Trophoblast cell (in vitro differentiated cells and primary cell): Measurements from ENCODE around the gene LAMB1.

Experiments
- DNase-seq, 2 donors: peaks; one replicate each; pipeline ENCODE4 v3.0.0-alpha.2; 2016
- H2AFZ ChIP-seq: 2 replicates; pipeline ENCODE4 v1.6.1; 2013; ENCODE audit warnings: low read length, moderate library complexity, mild to moderate bottlenecking; ENCODE audit not compliant: insufficient read depth, poor library complexity
- H2AK5ac ChIP-seq: 2 replicates; pipeline ENCODE4 v1.6.1; 2013; ENCODE audit warnings: mild to moderate bottlenecking, low read length
- H2BK120ac ChIP-seq: 2 replicates; pipeline ENCODE4 v1.6.1; 2013; ENCODE audit warnings: low read length, mild to moderate bottlenecking, moderate library complexity; ENCODE audit not compliant: insufficient read depth, poor library complexity
- H2BK12ac ChIP-seq: 2 replicates; pipeline ENCODE4 v1.6.1; 2013; ENCODE audit warnings: mild to moderate bottlenecking, low read length, moderate library complexity
- H2BK5ac ChIP-seq: 2 replicates; pipeline ENCODE4 v1.6.1; 2013; ENCODE audit warnings: low read length, low read depth, moderate library complexity, mild to moderate bottlenecking; ENCODE audit not compliant: poor library complexity
- H3K14ac ChIP-seq: 2 replicates; pipeline ENCODE4 v1.6.1; 2013; ENCODE audit warnings: mild to moderate bottlenecking, low read length
- H3K18ac ChIP-seq: 2 replicates; pipeline ENCODE4 v1.6.1; 2013; ENCODE audit warnings: mild to moderate bottlenecking, low read length
- H3K23ac ChIP-seq: 2 replicates; pipeline ENCODE4 v1.6.1; 2013; ENCODE audit warnings: low read length
- H3K27ac ChIP-seq: 2 replicates; pipeline ENCODE4 v1.5.1; 2013; ENCODE audit warnings: low read depth, mild to moderate bottlenecking, inconsistent platforms, low read length, moderate library complexity
- H3K27me3 ChIP-seq: 2 replicates; pipeline ENCODE4 v1.6.1; 2013; ENCODE audit warnings: inconsistent platforms, mild to moderate bottlenecking, low read length, moderate library complexity; ENCODE audit not compliant: insufficient read depth
- H3K36me3 ChIP-seq, 2 experiments: 1 replicate in 1 of 2; 2 replicates in 1 of 2; pipeline ENCODE4 v1.6.1; 2013; ENCODE audit warnings: low read length in 2 of 2, mild to moderate bottlenecking in 2 of 2, moderate library complexity in 1 of 2; ENCODE audit not compliant: insufficient read depth in 2 of 2, control insufficient read depth in 1 of 2
- H3K4ac ChIP-seq: 2 replicates; pipeline ENCODE4 v1.6.1; 2013; ENCODE audit warnings: low read depth, mild to moderate bottlenecking, low read length, moderate library complexity
- H3K4me1 ChIP-seq, 2 experiments: 1 replicate in 1 of 2; 2 replicates in 1 of 2; pipeline ENCODE4 v1.6.1; 2013; ENCODE audit warnings: low read length in 2 of 2, mild to moderate bottlenecking in 2 of 2, moderate library complexity in 1 of 2; ENCODE audit not compliant: insufficient read depth in 2 of 2, control insufficient read depth in 1 of 2
- H3K4me2 ChIP-seq: 2 replicates; pipeline ENCODE4 v1.6.1; 2013; ENCODE audit warnings: inconsistent platforms, mild to moderate bottlenecking, low read length, moderate library complexity
- H3K4me3 ChIP-seq: 2 replicates; pipeline ENCODE4 v1.5.1; 2013; ENCODE audit warnings: mild to moderate bottlenecking, low read depth, low read length, inconsistent platforms
- H3K79me1 ChIP-seq: one replicate; pipeline ENCODE4 v1.6.1; 2013; ENCODE audit warnings: low read length
- H3K79me2 ChIP-seq: 2 replicates; pipeline ENCODE4 v1.6.1; 2013; ENCODE audit warnings: low read length, mild to moderate bottlenecking; ENCODE audit not compliant: control insufficient read depth, insufficient read depth, poor library complexity
- H3K9ac ChIP-seq: 2 replicates; pipeline ENCODE4 v1.6.1; 2013; ENCODE audit warnings: mild to moderate bottlenecking, low read length
- H3K9me3 ChIP-seq: 2 replicates; pipeline ENCODE4 v1.6.1; 2013; ENCODE audit warnings: low read depth, mild to moderate bottlenecking, control low read depth, inconsistent platforms, low read length; ENCODE audit not compliant: insufficient read depth
- H4K12ac ChIP-seq: 2 replicates; pipeline ENCODE4 v1.6.1; 2013; ENCODE audit warnings: low read depth, mild to moderate bottlenecking, low read length, moderate library complexity
- H4K8ac ChIP-seq: 2 replicates; pipeline ENCODE4 v1.6.1; 2013; ENCODE audit warnings: low read depth, mild to moderate bottlenecking, low read length, moderate library complexity
- H4K91ac ChIP-seq: one replicate; pipeline ENCODE4 v1.6.1; 2013; ENCODE audit warnings: low read depth, mild to moderate bottlenecking, low read length, moderate library complexity
- WGBS: extraction: QIAGEN DNeasy Blood & Tissue Kit; methylation state at CpG from one replicate; pipeline ENCODE4 v1.1.7; 2013; ENCODE audit warnings: missing lambda C conversion rate; ENCODE audit not compliant: insufficient read length, insufficient coverage; ENCODE audit errors: extremely low coverage; 5-methylcytosine and 5-hydroxymethylcytosine counted together

The LAMB1 gene

GRCh38 chr7:107891636-107892366, 111.2 kb downstream of the LAMB1 start:
- DNase-seq: peak in 1 of 2 donors; percentile 17
- Histone ChIP-seq H3K4ac (no peak overlapping the region), H3K27ac (peak overlapping the region; percentile 77), H3K18ac (peak overlapping the region; percentile 92), H3K36me3 (peaks cover 0 to 8% of the 10 kb centered on the region in 2 experiments), H3K4me2 (peak overlapping the region; percentile 64), H2AK5ac (no peak overlapping the region), H4K12ac (no peak overlapping the region), H3K9ac (peak overlapping the region; percentile 92), H3K23ac (no peak overlapping the region), H2BK120ac (no peak overlapping the region), H3K27me3 (no peaks in the 10 kb centered on the region), H2BK12ac (no peak overlapping the region), H3K14ac (peak overlapping the region; percentile 71), H3K4me3 (peak overlapping the region; percentile 91), H4K91ac (no peak overlapping the region), H3K79me1 (peaks cover 5% of the 10 kb centered on the region), H3K9me3 (no peaks in the 10 kb centered on the region), H2BK5ac (no peak overlapping the region), H3K4me1 (peaks cover 0 to 8% of the 10 kb centered on the region in 2 experiments), H4K8ac (peak overlapping the region; percentile 72), H2AFZ (peak overlapping the region; percentile 41), H3K79me2 (peaks cover 4% of the 10 kb centered on the region)
- no CpG with 5 or more reads among the region's 9 CpGs for WGBS

- Histone ChIP-seq H4K91ac (peak within 1 kb of the TSS; percentile 88), H2BK120ac (peak within 1 kb of the TSS; percentile 71), H3K23ac (no peak within 1 kb of the TSS), H3K4me1 (peaks cover 0 to 8% of the 10 kb centered on the region in 2 experiments), H3K4ac (peak within 1 kb of the TSS; percentile 48), H3K27ac (peak within 1 kb of the TSS; percentile 77), H3K27me3 (no peaks in the 10 kb centered on the region), H3K14ac (peak within 1 kb of the TSS; percentile 71), H4K12ac (peak within 1 kb of the TSS; percentile 55), H3K9ac (peak within 1 kb of the TSS; percentile 92), H3K4me3 (peak within 1 kb of the TSS; percentile 91), H2BK12ac (no peak within 1 kb of the TSS), H3K36me3 (peaks cover 0 to 7% of the 10 kb centered on the region in 2 experiments), H3K18ac (peak within 1 kb of the TSS; percentile 92), H3K79me1 (peaks cover 5% of the 10 kb centered on the region), H2AFZ (peak within 1 kb of the TSS; percentile 41), H3K4me2 (peak within 1 kb of the TSS; percentile 64), H2AK5ac (no peak within 1 kb of the TSS), H3K79me2 (peaks cover 4% of the 10 kb centered on the region), H2BK5ac (peak within 1 kb of the TSS; percentile 82), H3K9me3 (no peaks in the 10 kb centered on the region), H4K8ac (peak within 1 kb of the TSS; percentile 72)
- WGBS: no CpG with 5 or more reads among the region's 55 CpGs
- DNase-seq: peak; percentile 93 to 94
Observed at GRCh38 chr7:107890962-107891635, 111.9 kb downstream of the LAMB1 start, which contains the start of gene DLD. TSS of gene DLD (plus strand) at chr7:107891183. CDS start at chr7:107891251, 68 bp downstream.

DNA sequence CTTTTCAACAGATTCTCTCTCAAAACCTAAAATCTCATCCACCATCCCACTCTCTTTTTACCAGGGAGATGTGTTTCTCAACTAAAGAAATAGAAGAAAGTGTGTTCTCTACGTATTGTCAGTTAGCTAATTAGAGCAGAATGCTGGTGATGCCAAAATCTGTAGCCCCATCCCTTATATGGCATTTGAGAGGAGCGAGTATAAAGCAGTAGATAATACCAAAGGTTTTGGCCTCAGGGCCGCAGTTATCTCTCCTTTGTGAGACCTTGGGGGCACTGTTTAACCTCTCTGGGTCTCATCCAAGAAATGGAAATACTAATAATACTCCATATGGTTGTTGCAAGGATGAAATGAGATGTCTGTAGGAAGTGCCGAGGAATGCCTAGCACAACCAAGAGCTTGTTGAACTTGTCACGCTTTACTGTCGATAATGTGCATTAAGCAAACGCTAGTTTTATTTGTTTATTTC, 112.4 kb downstream of the LAMB1 start:
- H3K79me1 ChIP-seq: peaks cover 5% of the 10 kb centered on the region
- H3K18ac ChIP-seq: no peak overlapping the region
- H3K4me2 ChIP-seq: peak overlapping the region; percentile 64
- H3K27ac ChIP-seq: no peak overlapping the region
- H3K9ac ChIP-seq: no peak overlapping the region
- H2AK5ac ChIP-seq: no peak overlapping the region
- H4K8ac ChIP-seq: peak overlapping the region; percentile 72
- H3K27me3 ChIP-seq: no peaks in the 10 kb centered on the region
- H3K4me3 ChIP-seq: peak overlapping the region; percentile 91
- H3K9me3 ChIP-seq: no peaks in the 10 kb centered on the region
- no peak overlapping the region for H4K12ac ChIP-seq
- peak overlapping the region; percentile 40 for H2AFZ ChIP-seq
- no CpG with 5 or more reads among the region's 7 CpGs for WGBS
- peaks cover 0 to 8% of the 10 kb centered on the region in 2 experiments for H3K4me1 ChIP-seq
- DNase-seq: no peak
- H2BK120ac ChIP-seq: no peak overlapping the region
- H3K4ac ChIP-seq: no peak overlapping the region
- no peak overlapping the region for H3K23ac ChIP-seq
- no peak overlapping the region for H4K91ac ChIP-seq
- H3K79me2 ChIP-seq: peaks cover 4% of the 10 kb centered on the region
- peaks cover 0 to 4% of the 10 kb centered on the region in 2 experiments for H3K36me3 ChIP-seq
- H2BK12ac ChIP-seq: no peak overlapping the region
- H3K14ac ChIP-seq: no peak overlapping the region
- no peak overlapping the region for H2BK5ac ChIP-seq

DNA sequence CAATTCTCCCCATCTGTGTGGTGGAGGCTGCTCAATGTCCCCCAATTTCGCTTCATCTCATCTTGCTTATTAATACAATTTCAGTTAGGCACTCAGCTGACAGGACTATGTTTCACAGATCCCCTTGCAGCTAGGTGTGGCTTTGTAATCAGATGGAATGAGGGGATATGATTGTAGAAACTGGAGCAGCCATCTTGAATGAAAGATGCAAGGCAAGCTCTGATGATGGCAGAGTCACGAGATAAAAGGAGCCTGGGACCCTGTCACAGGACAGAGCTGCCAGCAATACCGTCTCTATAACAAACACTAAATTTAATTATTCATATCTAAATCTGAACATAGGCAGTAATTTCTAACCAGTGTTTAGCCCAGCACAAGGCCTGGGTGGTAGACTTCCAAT, 113.0 kb downstream of the LAMB1 start:
- no peak overlapping the region for H3K4me3 ChIP-seq
- WGBS: no CpG with 5 or more reads among the region's 3 CpGs
- peaks cover 5% of the 10 kb centered on the region for H3K79me1 ChIP-seq
- H4K8ac ChIP-seq: peak overlapping the region; percentile 22
- peaks cover 4% of the 10 kb centered on the region for H3K79me2 ChIP-seq
- H4K91ac ChIP-seq: no peak overlapping the region
- no peak overlapping the region for H3K9ac ChIP-seq
- H3K23ac ChIP-seq: no peak overlapping the region
- H3K9me3 ChIP-seq: no peaks in the 10 kb centered on the region
- H3K36me3 ChIP-seq: peaks cover 0 to 4% of the 10 kb centered on the region in 2 experiments
- H2BK12ac ChIP-seq: no peak overlapping the region
- H2BK5ac ChIP-seq: no peak overlapping the region
- H2AFZ ChIP-seq: no peak overlapping the region
- no peak overlapping the region for H2AK5ac ChIP-seq
- H3K14ac ChIP-seq: no peak overlapping the region
- no peak overlapping the region for H3K18ac ChIP-seq
- no peaks in the 10 kb centered on the region for H3K27me3 ChIP-seq
- DNase-seq: no peak
- peaks cover 0 to 8% of the 10 kb centered on the region in 2 experiments for H3K4me1 ChIP-seq
- H3K27ac ChIP-seq: no peak overlapping the region
- no peak overlapping the region for H3K4ac ChIP-seq
- no peak overlapping the region for H3K4me2 ChIP-seq
- H4K12ac ChIP-seq: no peak overlapping the region
- no peak overlapping the region for H2BK120ac ChIP-seq
